OCI-LY1 (cell line): ENCODE data around the gene FADS2.
A peak's percentile ranks its signal among the peaks of the same experiment; 100 is the strongest.

ENCODE experiments used
- H2AFZ ChIP-seq: fragments of 200-600 bp; sonication (generic), shearing (Covaris generic); 2 replicates; pipeline ENCODE4 v1.6.0; 2014; ENCODE audit warnings: antibody characterized with exemption, mild to moderate bottlenecking, low read length
- H3F3A ChIP-seq: fragments of 200-600 bp; sonication (generic), shearing (Covaris generic); 2 replicates; pipeline ENCODE4 v1.6.0; 2014; ENCODE audit warnings: mild to moderate bottlenecking, antibody characterized with exemption, low read length, moderate library complexity; ENCODE audit not compliant: insufficient read depth
- H3K27ac ChIP-seq: fragments of 200-600 bp; sonication (generic); 2 replicates; pipeline ENCODE4 v1.5.1; 2014; ENCODE audit warnings: low read length, mixed run types, mild to moderate bottlenecking, low read depth; ENCODE audit not compliant: poor library complexity, severe bottlenecking
- H3K27me3 ChIP-seq: fragments of 200-600 bp; sonication (generic); 2 replicates; pipeline ENCODE4 v1.6.0; 2014; ENCODE audit warnings: antibody characterized with exemption, mild to moderate bottlenecking, low read length, moderate library complexity; ENCODE audit not compliant: insufficient read depth
- H3K36me3 ChIP-seq: fragments of 200-600 bp; sonication (generic); 2 replicates; pipeline ENCODE4 v1.6.1; 2014; ENCODE audit warnings: mild to moderate bottlenecking, antibody characterized with exemption, low read length, moderate library complexity, mixed read lengths; ENCODE audit not compliant: insufficient read depth
- H3K4me1 ChIP-seq: fragments of 200-600 bp; sonication (generic); 2 replicates; pipeline ENCODE4 v1.5.1; 2014; ENCODE audit warnings: mild to moderate bottlenecking, low read length, moderate library complexity; ENCODE audit not compliant: insufficient read depth, severe bottlenecking
- H3K4me2 ChIP-seq: fragments of 200-600 bp; sonication (generic), shearing (Covaris generic); 2 replicates; pipeline ENCODE4 v1.6.1; 2014; ENCODE audit warnings: low read length
- H3K4me3 ChIP-seq: fragments of 200-600 bp; sonication (generic); 2 replicates; pipeline ENCODE4 v1.5.1; 2014; ENCODE audit warnings: low read length, low read depth, mild to moderate bottlenecking, mixed read lengths; ENCODE audit not compliant: poor library complexity, severe bottlenecking
- H3K79me2 ChIP-seq: fragments of 200-600 bp; shearing (Covaris generic); 2 replicates; pipeline ENCODE4 v1.6.1; 2016; ENCODE audit warnings: mixed run types, low read length, mixed read lengths; ENCODE audit not compliant: insufficient read depth
- H3K9ac ChIP-seq: fragments of 200-600 bp; sonication (generic), shearing (Covaris generic); 2 replicates; pipeline ENCODE4 v1.6.1; 2014; ENCODE audit warnings: mild to moderate bottlenecking, low read length, mixed read lengths
- H3K9me2 ChIP-seq: fragments of 200-600 bp; sonication (generic), shearing (Covaris generic); 2 replicates; pipeline ENCODE4 v1.6.1; 2014; ENCODE audit warnings: low read depth, mild to moderate bottlenecking, low read length, mixed read lengths
- H3K9me3 ChIP-seq: fragments of 200-600 bp; shearing (Covaris generic); 2 replicates; pipeline ENCODE4 v1.6.1; 2014; ENCODE audit warnings: low read length, mixed read lengths
- H4K20me1 ChIP-seq: fragments of 200-600 bp; sonication (generic), shearing (Covaris generic); 2 replicates; pipeline ENCODE4 v1.6.0; 2016; ENCODE audit warnings: mild to moderate bottlenecking, low read length; ENCODE audit not compliant: insufficient read depth
- EZH2 ChIP-seq: fragments of 200-600 bp; sonication (generic), shearing (Covaris generic); IDR thresholded peaks from 2 replicates; pipeline ENCODE4 v1.8.0; 2017; ENCODE audit warnings: borderline replicate concordance, mixed run types, mild to moderate bottlenecking, antibody characterized with exemption, low read length, moderate library complexity, mixed read lengths
- TF ChIP-seq, protein P1 (sequence below): fragments of 200-600 bp; sonication (generic), shearing (Covaris generic); IDR thresholded peaks from 2 replicates; pipeline ENCODE4 v1.5.1; 2017; ENCODE audit warnings: mild to moderate bottlenecking, antibody characterized with exemption, low read length, moderate library complexity, mixed read lengths

The FADS2 gene

DNA sequence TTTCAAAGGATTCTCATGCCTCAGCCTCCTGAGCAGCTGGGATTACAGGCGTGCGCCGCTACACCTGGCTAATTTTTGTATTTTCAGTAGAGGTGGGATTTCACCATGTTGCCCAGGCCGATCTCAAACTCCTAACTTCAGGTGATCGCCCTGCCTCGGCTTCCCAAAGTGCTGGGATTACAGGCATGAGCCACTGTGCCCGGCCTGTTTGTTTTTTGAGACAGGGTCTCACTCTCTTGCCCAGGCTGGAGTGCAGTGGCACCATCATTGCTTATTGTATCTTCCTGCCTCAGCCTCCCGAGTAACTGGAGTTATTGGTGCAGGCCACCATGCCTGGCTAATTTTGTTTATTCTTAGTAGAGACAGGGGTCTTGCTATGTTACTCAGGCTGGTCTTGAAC lies 8.1 kb downstream of the FADS2 start:
- H3K27ac ChIP-seq = peak overlapping the region; percentile 96
- H3K79me2 ChIP-seq = no peaks in the 10 kb centered on the region

DNA sequence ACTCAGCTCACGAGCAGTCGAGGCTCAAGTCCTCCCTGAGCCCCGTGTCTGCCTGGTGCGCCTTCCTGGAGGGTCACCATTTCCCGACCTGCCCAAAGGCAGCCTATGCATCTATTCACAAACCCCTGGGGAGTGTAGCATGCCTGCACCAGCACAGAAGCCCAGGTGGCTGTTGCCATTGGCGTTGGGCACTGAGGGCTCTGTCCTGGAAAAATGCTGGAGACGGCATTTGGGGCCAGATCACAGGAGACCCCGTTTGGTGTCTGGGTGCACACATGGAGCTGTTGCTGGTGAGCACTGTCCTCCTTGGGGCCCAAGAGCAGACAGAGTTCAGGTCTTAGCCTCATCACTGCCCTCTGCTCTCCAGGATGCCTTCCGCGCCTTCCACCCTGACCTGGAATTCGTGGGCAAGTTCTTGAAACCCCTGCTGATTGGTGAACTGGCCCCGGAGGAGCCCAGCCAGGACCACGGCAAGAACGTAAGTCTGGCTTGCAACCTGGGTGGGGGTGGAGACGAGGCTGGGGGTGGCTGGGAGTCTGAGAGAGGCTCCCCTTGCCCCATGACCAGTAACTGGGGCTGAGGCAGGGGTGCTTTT lies 9.4 kb downstream of the FADS2 start:
- Histone ChIP-seq H3K27me3 (no peaks in the 10 kb centered on the region), H2AFZ (no peak overlapping the region), H3K9me2 (no peaks in the 10 kb centered on the region), H3F3A (no peaks in the 10 kb centered on the region), H3K36me3 (peaks cover 37% of the 10 kb centered on the region), H3K27ac (no peak overlapping the region), H3K79me2 (no peaks in the 10 kb centered on the region), H3K9ac (no peak overlapping the region), H4K20me1 (no peaks in the 10 kb centered on the region), H3K4me2 (no peak overlapping the region), H3K9me3 (no peaks in the 10 kb centered on the region), H3K4me1 (peaks cover 31% of the 10 kb centered on the region), H3K4me3 (no peak overlapping the region)
- no peak for TF ChIP-seq EZH2
- TF ChIP-seq, protein P1, sequence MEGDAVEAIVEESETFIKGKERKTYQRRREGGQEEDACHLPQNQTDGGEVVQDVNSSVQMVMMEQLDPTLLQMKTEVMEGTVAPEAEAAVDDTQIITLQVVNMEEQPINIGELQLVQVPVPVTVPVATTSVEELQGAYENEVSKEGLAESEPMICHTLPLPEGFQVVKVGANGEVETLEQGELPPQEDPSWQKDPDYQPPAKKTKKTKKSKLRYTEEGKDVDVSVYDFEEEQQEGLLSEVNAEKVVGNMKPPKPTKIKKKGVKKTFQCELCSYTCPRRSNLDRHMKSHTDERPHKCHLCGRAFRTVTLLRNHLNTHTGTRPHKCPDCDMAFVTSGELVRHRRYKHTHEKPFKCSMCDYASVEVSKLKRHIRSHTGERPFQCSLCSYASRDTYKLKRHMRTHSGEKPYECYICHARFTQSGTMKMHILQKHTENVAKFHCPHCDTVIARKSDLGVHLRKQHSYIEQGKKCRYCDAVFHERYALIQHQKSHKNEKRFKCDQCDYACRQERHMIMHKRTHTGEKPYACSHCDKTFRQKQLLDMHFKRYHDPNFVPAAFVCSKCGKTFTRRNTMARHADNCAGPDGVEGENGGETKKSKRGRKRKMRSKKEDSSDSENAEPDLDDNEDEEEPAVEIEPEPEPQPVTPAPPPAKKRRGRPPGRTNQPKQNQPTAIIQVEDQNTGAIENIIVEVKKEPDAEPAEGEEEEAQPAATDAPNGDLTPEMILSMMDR = no peak

More for the DNA sequence above, 8.1 kb downstream of the FADS2 start:
- Histone ChIP-seq H3K27me3 (no peaks in the 10 kb centered on the region), H3K4me1 (peaks cover 44% of the 10 kb centered on the region), H3K9me3 (no peaks in the 10 kb centered on the region), H4K20me1 (no peaks in the 10 kb centered on the region), H2AFZ (no peak overlapping the region), H3F3A (no peaks in the 10 kb centered on the region), H3K4me2 (no peak overlapping the region), H3K36me3 (peaks cover 24% of the 10 kb centered on the region), H3K4me3 (no peak overlapping the region), H3K9ac (no peak overlapping the region), H3K9me2 (no peaks in the 10 kb centered on the region)
- TF ChIP-seq, protein P1 = no peak
- no peak for TF ChIP-seq EZH2

DNA sequence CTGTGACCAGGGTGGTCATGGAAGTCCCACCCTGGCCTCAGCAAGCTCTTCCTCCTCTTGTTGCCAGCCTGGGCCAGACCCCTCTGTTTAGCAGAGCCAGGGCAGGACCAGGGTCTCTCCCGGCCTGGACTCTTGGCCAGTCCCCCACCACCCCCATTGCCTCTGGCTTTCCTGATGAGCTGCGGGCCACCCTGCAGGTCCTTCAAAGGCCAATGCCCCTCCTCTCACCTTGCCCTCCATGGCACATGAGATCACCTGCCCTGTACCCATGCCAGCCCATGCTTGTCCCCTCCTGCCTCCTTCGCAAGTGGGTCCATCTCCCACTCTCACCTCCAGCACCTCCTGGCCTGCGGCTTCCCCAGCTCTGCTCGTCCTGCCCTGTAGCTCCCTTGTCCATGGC lies 10.4 kb downstream of the FADS2 start:
- no peaks in the 10 kb centered on the region for H3K9me2 ChIP-seq
- no peaks in the 10 kb centered on the region for H3K79me2 ChIP-seq
- H3K27me3 ChIP-seq = no peaks in the 10 kb centered on the region
- H3K27ac ChIP-seq = no peak overlapping the region
- no peak overlapping the region for H3K4me3 ChIP-seq
- no peak overlapping the region for H3K4me2 ChIP-seq
- H3K36me3 ChIP-seq = peaks cover 47% of the 10 kb centered on the region
- peaks cover 21% of the 10 kb centered on the region for H3K4me1 ChIP-seq
- TF ChIP-seq, protein P1 = no peak
- no peak for TF ChIP-seq EZH2
- H3K9me3 ChIP-seq = no peaks in the 10 kb centered on the region
- no peak overlapping the region for H2AFZ ChIP-seq
- no peaks in the 10 kb centered on the region for H3F3A ChIP-seq
- no peak overlapping the region for H3K9ac ChIP-seq
- no peaks in the 10 kb centered on the region for H4K20me1 ChIP-seq
